SJCRH30 (cell line): Measurements from ENCODE around the gene RPS5. TPM values are rescaled to one million over a fixed set of nuclear protein-coding genes. Genes with fewer than 3 reads are reported as not detected.

ENCODE experiments used
- total RNA-seq: library from RNA; depleted of rRNA; stranded (reverse); fragments of >200 nt; shearing (Covaris generic); gene quantifications from 2 replicates; pipeline ENCODE4 v1.2.3, GENCODE V29; 2014; rRNA removed

The RPS5 gene
- total RNA-seq, 1 experiment from 2014 or later, result 1,942 TPM

Other genes starting within 250 kb of the RPS5 start
- gene ZNF329, start 236.5 kb upstream of the RPS5 start, total RNA-seq, result 9.3 and 9.7 TPM in 2 replicates
- gene ZNF274, start 204.2 kb upstream of the RPS5 start, total RNA-seq, result 19.3 and 23.3 TPM in 2 replicates
- 40.5 and 46.1 TPM in 2 replicates for gene ZNF544, start 158.4 kb upstream of the RPS5 start, total RNA-seq
- gene ZNF8, start 108.3 kb upstream of the RPS5 start, total RNA-seq, result 12.7 and 13.4 TPM in 2 replicates
- 45.0 and 47.4 TPM in 2 replicates for gene ERVK3-1, start 81.9 kb upstream of the RPS5 start, total RNA-seq
- gene ZSCAN22, start 60.3 kb upstream of the RPS5 start, total RNA-seq, result 4.7 and 5.0 TPM in 2 replicates
- 9.7 and 10.2 TPM in 2 replicates for gene A1BG, start 33.8 kb upstream of the RPS5 start, total RNA-seq
- gene ZNF497, start 24.5 kb upstream of the RPS5 start, total RNA-seq, result 0.45 and 0.73 TPM in 2 replicates
- 0.30 and 0.47 TPM in 2 replicates for gene ZNF837, start 6.2 kb upstream of the RPS5 start, total RNA-seq
- 0.20 and 0.38 TPM in 2 replicates for gene RNF225, start 8.4 kb downstream of the RPS5 start, total RNA-seq
- gene ZNF584, start 21.4 kb downstream of the RPS5 start, total RNA-seq, result 12.2 and 13.8 TPM in 2 replicates
- not detected in 2 replicates for gene ZNF132, start 52.9 kb downstream of the RPS5 start, total RNA-seq
- gene ZNF324B, start 64.4 kb downstream of the RPS5 start, total RNA-seq, result 6.4 and 6.7 TPM in 2 replicates
- gene ZNF324, start 79.8 kb downstream of the RPS5 start, total RNA-seq, result 9.1 and 9.6 TPM in 2 replicates
- gene ZNF446, start 89.1 kb downstream of the RPS5 start, total RNA-seq, result 6.1 and 6.7 TPM in 2 replicates
- 0.89 and 1.0 TPM in 2 replicates for gene SLC27A5, start 124.7 kb downstream of the RPS5 start, total RNA-seq
- gene ZBTB45, start 132.5 kb downstream of the RPS5 start, total RNA-seq, result 5.1 and 5.5 TPM in 2 replicates
- gene TRIM28, start 156.8 kb downstream of the RPS5 start, total RNA-seq, result 586 and 615 TPM in 2 replicates
- gene CHMP2A, start 167.8 kb downstream of the RPS5 start, total RNA-seq, result 40.1 and 44.9 TPM in 2 replicates
- gene UBE2M, start 171.3 kb downstream of the RPS5 start, total RNA-seq, result 62.8 and 72.0 TPM in 2 replicates
- 6.0 and 6.5 TPM in 2 replicates for gene MZF1, start 186.1 kb downstream of the RPS5 start, total RNA-seq